ENCODE data around the gene CA5A.
"Not testable (repeated sequence)": the region's sequence is repeated elsewhere in the genome, so short reads cannot be mapped to it uniquely, and the experiment has no call there.

Gene CA5A

GRCh38 chr16:87861300-87862099, 74.8 kb downstream of the CA5A start:
- H3K9me3 ChIP-seq (ENCODE audit: control insufficient read depth in 1 of 2, low read length in 2 of 2); H3K9ac ChIP-seq (ENCODE audit: low read depth in 1 of 2, low read length in 2 of 2); H3K36me3 ChIP-seq (ENCODE audit: control insufficient read depth in 1 of 2, insufficient read depth in 2 of 2, low read length in 2 of 2); H3K4me3 ChIP-seq (ENCODE audit: low read depth in 1 of 2, low read length in 2 of 2); H3K27ac ChIP-seq (ENCODE audit: low read depth, low read length); H3K27me3 ChIP-seq (ENCODE audit: control insufficient read depth in 1 of 2, insufficient read depth in 2 of 2, low read length in 2 of 2): not testable (repeated sequence)
- H3K4me1 ChIP-seq (ENCODE audit: control insufficient read depth in 1 of 2, insufficient read depth in 2 of 2, low read length in 2 of 2) = peaks cover 3 to 27% of the 10 kb centered on the region in 2 donors

GRCh38 chr16:87860553-87861299, 75.6 kb downstream of the CA5A start:
- H3K4me3 ChIP-seq (ENCODE audit: low read depth in 1 of 2, low read length in 2 of 2) = no peak overlapping the region
- no peaks in the 10 kb centered on the region for H3K9me3 ChIP-seq (ENCODE audit: control insufficient read depth in 1 of 2, low read length in 2 of 2)
- no peaks in the 10 kb centered on the region for H3K36me3 ChIP-seq (ENCODE audit: control insufficient read depth in 1 of 2, insufficient read depth in 2 of 2, low read length in 2 of 2)
- no peak overlapping the region for H3K9ac ChIP-seq (ENCODE audit: low read depth in 1 of 2, low read length in 2 of 2)
- H3K4me1 ChIP-seq (ENCODE audit: control insufficient read depth in 1 of 2, insufficient read depth in 2 of 2, low read length in 2 of 2) = peaks cover 6 to 34% of the 10 kb centered on the region in 2 donors
- peak overlapping the region; percentile 3 for H3K27ac ChIP-seq (ENCODE audit: low read depth, low read length)
- no peaks in the 10 kb centered on the region for H3K27me3 ChIP-seq (ENCODE audit: control insufficient read depth in 1 of 2, insufficient read depth in 2 of 2, low read length in 2 of 2)

GRCh38 chr16:87858151-87858993, 78.0 kb downstream of the CA5A start:
- peaks cover 26 to 44% of the 10 kb centered on the region in 2 donors for H3K4me1 ChIP-seq (ENCODE audit: control insufficient read depth in 1 of 2, insufficient read depth in 2 of 2, low read length in 2 of 2)
- H3K9me3 ChIP-seq (ENCODE audit: control insufficient read depth in 1 of 2, low read length in 2 of 2); H3K27me3 ChIP-seq (ENCODE audit: control insufficient read depth in 1 of 2, insufficient read depth in 2 of 2, low read length in 2 of 2); H3K9ac ChIP-seq (ENCODE audit: low read depth in 1 of 2, low read length in 2 of 2); H3K27ac ChIP-seq (ENCODE audit: low read depth, low read length); H3K36me3 ChIP-seq (ENCODE audit: control insufficient read depth in 1 of 2, insufficient read depth in 2 of 2, low read length in 2 of 2); H3K4me3 ChIP-seq (ENCODE audit: low read depth in 1 of 2, low read length in 2 of 2): not testable (repeated sequence)

GRCh38 chr16:87856791-87857228, 79.5 kb downstream of the CA5A start:
- H3K36me3 ChIP-seq (ENCODE audit: control insufficient read depth in 1 of 2, insufficient read depth in 2 of 2, low read length in 2 of 2) = no peaks in the 10 kb centered on the region
- H3K9ac ChIP-seq (ENCODE audit: low read depth in 1 of 2, low read length in 2 of 2) = peak overlapping the region; percentile 39 to 43
- H3K4me3 ChIP-seq (ENCODE audit: low read depth in 1 of 2, low read length in 2 of 2) = peak overlapping the region in 1 of 2 donors; percentile 21
- H3K4me1 ChIP-seq (ENCODE audit: control insufficient read depth in 1 of 2, insufficient read depth in 2 of 2, low read length in 2 of 2) = peaks cover 34 to 47% of the 10 kb centered on the region in 2 donors
- H3K27ac ChIP-seq (ENCODE audit: low read depth, low read length) = no peak overlapping the region
- H3K27me3 ChIP-seq (ENCODE audit: control insufficient read depth in 1 of 2, insufficient read depth in 2 of 2, low read length in 2 of 2) = no peaks in the 10 kb centered on the region
- H3K9me3 ChIP-seq (ENCODE audit: control insufficient read depth in 1 of 2, low read length in 2 of 2) = no peaks in the 10 kb centered on the region

GRCh38 chr16:87855852-87856715, 80.2 kb downstream of the CA5A start:
- H3K9me3 ChIP-seq (ENCODE audit: control insufficient read depth in 1 of 2, low read length in 2 of 2) = no peaks in the 10 kb centered on the region
- H3K4me1 ChIP-seq (ENCODE audit: control insufficient read depth in 1 of 2, insufficient read depth in 2 of 2, low read length in 2 of 2) = peaks cover 34 to 47% of the 10 kb centered on the region in 2 donors
- H3K27me3 ChIP-seq (ENCODE audit: control insufficient read depth in 1 of 2, insufficient read depth in 2 of 2, low read length in 2 of 2) = no peaks in the 10 kb centered on the region
- peak overlapping the region; percentile 56 for H3K27ac ChIP-seq (ENCODE audit: low read depth, low read length)
- peak overlapping the region in 1 of 2 donors; percentile 21 for H3K4me3 ChIP-seq (ENCODE audit: low read depth in 1 of 2, low read length in 2 of 2)
- H3K9ac ChIP-seq (ENCODE audit: low read depth in 1 of 2, low read length in 2 of 2) = peak overlapping the region; percentile 39 to 51
- H3K36me3 ChIP-seq (ENCODE audit: control insufficient read depth in 1 of 2, insufficient read depth in 2 of 2, low read length in 2 of 2) = peaks cover 0 to under 1% of the 10 kb centered on the region in 2 donors

- Histone ChIP-seq H3K36me3 (ENCODE audit: control insufficient read depth in 1 of 2, insufficient read depth in 2 of 2, low read length in 2 of 2) (peaks cover 0 to 3% of the 10 kb centered on the region in 2 donors), H3K9me3 (ENCODE audit: control insufficient read depth in 1 of 2, low read length in 2 of 2) (no peaks in the 10 kb centered on the region), H3K4me1 (ENCODE audit: control insufficient read depth in 1 of 2, insufficient read depth in 2 of 2, low read length in 2 of 2) (peaks cover 44 to 53% of the 10 kb centered on the region in 2 donors), H3K4me3 (ENCODE audit: low read depth in 1 of 2, low read length in 2 of 2) (peak overlapping the region in 1 of 2 donors; percentile 15), H3K27ac (ENCODE audit: low read depth, low read length) (peak overlapping the region; percentile 56), H3K27me3 (ENCODE audit: control insufficient read depth in 1 of 2, insufficient read depth in 2 of 2, low read length in 2 of 2) (no peaks in the 10 kb centered on the region), H3K9ac (ENCODE audit: low read depth in 1 of 2, low read length in 2 of 2) (peak overlapping the region in 1 of 2 donors; percentile 70)
These were observed 81.2 kb downstream of the CA5A start for GRCh38 chr16:87854907-87855683.

GRCh38 chr16:87854053-87854906, 82.0 kb downstream of the CA5A start:
- Histone ChIP-seq H3K4me3 (ENCODE audit: low read depth in 1 of 2, low read length in 2 of 2) (no peak overlapping the region), H3K27ac (ENCODE audit: low read depth, low read length) (peak overlapping the region; percentile 42), H3K27me3 (ENCODE audit: control insufficient read depth in 1 of 2, insufficient read depth in 2 of 2, low read length in 2 of 2) (no peaks in the 10 kb centered on the region), H3K36me3 (ENCODE audit: control insufficient read depth in 1 of 2, insufficient read depth in 2 of 2, low read length in 2 of 2) (peaks cover 0 to 3% of the 10 kb centered on the region in 2 donors), H3K4me1 (ENCODE audit: control insufficient read depth in 1 of 2, insufficient read depth in 2 of 2, low read length in 2 of 2) (peaks cover 52 to 61% of the 10 kb centered on the region in 2 donors), H3K9me3 (ENCODE audit: control insufficient read depth in 1 of 2, low read length in 2 of 2) (no peaks in the 10 kb centered on the region), H3K9ac (ENCODE audit: low read depth in 1 of 2, low read length in 2 of 2) (peak overlapping the region; percentile 32 to 70)

- H3K9ac ChIP-seq (ENCODE audit: low read depth in 1 of 2, low read length in 2 of 2) = peak overlapping the region; percentile 70
- H3K27me3 ChIP-seq (ENCODE audit: control insufficient read depth in 1 of 2, insufficient read depth in 2 of 2, low read length in 2 of 2) = no peaks in the 10 kb centered on the region
- peaks cover 0 to 3% of the 10 kb centered on the region in 2 donors for H3K36me3 ChIP-seq (ENCODE audit: control insufficient read depth in 1 of 2, insufficient read depth in 2 of 2, low read length in 2 of 2)
- peak overlapping the region; percentile 50 to 53 for H3K4me3 ChIP-seq (ENCODE audit: low read depth in 1 of 2, low read length in 2 of 2)
- H3K9me3 ChIP-seq (ENCODE audit: control insufficient read depth in 1 of 2, low read length in 2 of 2) = no peaks in the 10 kb centered on the region
- peak overlapping the region; percentile 50 for H3K27ac ChIP-seq (ENCODE audit: low read depth, low read length)
- H3K4me1 ChIP-seq (ENCODE audit: control insufficient read depth in 1 of 2, insufficient read depth in 2 of 2, low read length in 2 of 2) = peaks cover 59 to 62% of the 10 kb centered on the region in 2 donors
These were observed 82.8 kb downstream of the CA5A start for GRCh38 chr16:87853411-87854052.
